ENCODE measurements around the gene ITFG2.

DNA sequence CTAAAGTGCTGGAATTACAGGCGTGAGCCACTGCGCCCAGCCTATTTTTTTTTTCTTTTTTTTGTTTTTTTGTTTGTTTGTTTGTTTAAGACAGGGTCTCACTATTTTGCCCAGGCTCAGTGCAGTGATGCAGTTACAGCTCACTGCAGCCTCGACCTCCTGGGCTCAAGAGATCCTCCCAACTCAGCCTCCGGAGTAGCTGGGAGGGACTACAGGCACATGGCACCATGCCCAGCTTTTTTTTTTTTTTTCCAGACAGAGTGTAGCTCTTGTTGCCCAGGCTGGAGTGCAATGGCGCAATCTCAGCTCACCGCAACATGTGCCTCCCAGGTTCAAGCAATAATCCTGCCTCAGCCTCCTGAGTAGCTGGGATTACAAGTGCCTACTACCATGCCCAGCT, 5.8 kb upstream of the ITFG2 start:
- TF ChIP-seq, protein P1, sequence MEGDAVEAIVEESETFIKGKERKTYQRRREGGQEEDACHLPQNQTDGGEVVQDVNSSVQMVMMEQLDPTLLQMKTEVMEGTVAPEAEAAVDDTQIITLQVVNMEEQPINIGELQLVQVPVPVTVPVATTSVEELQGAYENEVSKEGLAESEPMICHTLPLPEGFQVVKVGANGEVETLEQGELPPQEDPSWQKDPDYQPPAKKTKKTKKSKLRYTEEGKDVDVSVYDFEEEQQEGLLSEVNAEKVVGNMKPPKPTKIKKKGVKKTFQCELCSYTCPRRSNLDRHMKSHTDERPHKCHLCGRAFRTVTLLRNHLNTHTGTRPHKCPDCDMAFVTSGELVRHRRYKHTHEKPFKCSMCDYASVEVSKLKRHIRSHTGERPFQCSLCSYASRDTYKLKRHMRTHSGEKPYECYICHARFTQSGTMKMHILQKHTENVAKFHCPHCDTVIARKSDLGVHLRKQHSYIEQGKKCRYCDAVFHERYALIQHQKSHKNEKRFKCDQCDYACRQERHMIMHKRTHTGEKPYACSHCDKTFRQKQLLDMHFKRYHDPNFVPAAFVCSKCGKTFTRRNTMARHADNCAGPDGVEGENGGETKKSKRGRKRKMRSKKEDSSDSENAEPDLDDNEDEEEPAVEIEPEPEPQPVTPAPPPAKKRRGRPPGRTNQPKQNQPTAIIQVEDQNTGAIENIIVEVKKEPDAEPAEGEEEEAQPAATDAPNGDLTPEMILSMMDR (IDR thresholded peaks at IDR 0.05), result no peak
- TF ChIP-seq POLR2A (IDR thresholded peaks at IDR 0.05), result no peak
